ENCODE results near the gene CLPSL2. TPM values are rescaled to one million over a fixed set of nuclear protein-coding genes. Genes with fewer than 3 reads are reported as not detected.
"Not testable (repeated sequence)": the region's sequence is repeated elsewhere in the genome, so short reads cannot be mapped to it uniquely, and the experiment has no call there.

The CLPSL2 gene
- total RNA-seq, 3 donors from 2014 or later, result not detected

DNA sequence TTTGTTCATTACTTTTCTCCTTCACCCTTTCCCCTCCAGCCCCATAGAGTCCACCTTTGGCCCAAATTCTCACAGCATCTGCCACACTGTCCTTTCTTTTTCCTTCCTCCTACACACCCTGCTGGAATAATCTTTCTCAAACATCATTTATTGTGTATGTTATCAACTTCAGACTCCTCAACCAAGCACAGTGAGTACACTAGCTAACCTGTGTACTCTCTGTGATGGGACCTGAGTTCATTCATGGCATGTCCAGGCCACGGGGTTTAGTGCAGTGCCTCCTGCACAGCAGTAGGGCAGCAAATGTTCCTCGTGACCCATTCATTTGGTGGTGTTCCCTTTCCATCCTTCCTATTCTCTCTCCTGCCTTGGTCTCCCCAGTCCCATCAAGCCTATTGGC is 46.7 kb upstream of the CLPSL2 start:
- no peak for TF ChIP-seq CTCF (IDR thresholded peaks at IDR 0.05)
- H3K4me1 ChIP-seq (ENCODE audit: low read depth), result peaks cover 79% of the 10 kb centered on the region
- DNase-seq, result peak; percentile 51 to 63 (median 61)
- no peak overlapping the region for H3K4me3 ChIP-seq
- ATAC-seq, result peak; percentile 1
- intact Hi-C loops (cut with DNase I, micrococcal nuclease), result no loop called here
- H3K36me3 ChIP-seq (ENCODE audit: low read depth), result no peaks in the 10 kb centered on the region
- H3K9me3 ChIP-seq, result no peaks in the 10 kb centered on the region

DNA sequence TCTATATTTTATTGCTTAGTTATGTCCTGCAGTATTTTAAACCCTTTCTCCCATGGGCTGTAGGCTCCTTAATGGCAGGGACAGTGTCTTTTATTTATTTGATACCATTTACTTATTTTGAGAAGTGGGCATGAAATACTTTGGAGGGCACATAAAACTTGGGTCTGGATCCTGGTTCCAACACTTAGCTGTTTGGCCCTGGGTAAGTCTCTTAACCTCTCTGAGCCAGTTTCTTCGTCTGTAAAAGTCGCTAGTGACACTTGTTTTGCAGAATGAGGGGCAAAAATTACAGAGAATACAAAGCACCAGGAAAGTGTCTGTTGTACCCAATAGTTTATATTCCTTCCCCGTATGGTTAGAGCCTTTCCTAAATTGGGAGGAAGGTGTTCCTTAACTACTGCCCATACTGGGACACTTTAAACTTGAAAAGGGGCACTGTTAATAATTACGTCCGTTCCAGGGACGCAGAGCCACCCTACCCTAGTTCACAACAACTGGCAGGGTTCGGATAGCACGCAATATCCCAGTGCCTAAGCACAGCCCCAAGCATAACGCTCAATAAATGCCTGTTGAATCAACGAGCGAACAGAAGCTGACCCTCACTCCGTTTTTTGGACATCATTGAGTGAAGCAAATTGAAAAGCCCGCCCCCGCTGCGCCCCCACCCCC is 45.5 kb upstream of the CLPSL2 start:
- H3K4me1 ChIP-seq (ENCODE audit: low read depth), result peaks cover 70% of the 10 kb centered on the region
- intact Hi-C loops (cut with DNase I, micrococcal nuclease), result no loop called here
- no peak for DNase-seq
- ATAC-seq, result no peak
- peak overlapping the region; percentile 35 for H3K4me3 ChIP-seq
- no peaks in the 10 kb centered on the region for H3K9me3 ChIP-seq
- no peaks in the 10 kb centered on the region for H3K36me3 ChIP-seq (ENCODE audit: low read depth)
- TF ChIP-seq CTCF (IDR thresholded peaks at IDR 0.05), result no peak

GRCh38 chr6:35731414-35731735 is 45.0 kb upstream of the CLPSL2 start:
- H3K4me3 ChIP-seq, result peak overlapping the region; percentile 35
- intact Hi-C loops (cut with DNase I, micrococcal nuclease), result no loop called here
- no peaks in the 10 kb centered on the region for H3K36me3 ChIP-seq (ENCODE audit: low read depth)
- H3K4me1 ChIP-seq (ENCODE audit: low read depth), result peaks cover 70% of the 10 kb centered on the region
- no peak for TF ChIP-seq CTCF (IDR thresholded peaks at IDR 0.05)
- DNase-seq, result peak; percentile 95 to 98 (median 95)
- H3K9me3 ChIP-seq, result no peaks in the 10 kb centered on the region
- ATAC-seq, result peak; percentile 32

DNA sequence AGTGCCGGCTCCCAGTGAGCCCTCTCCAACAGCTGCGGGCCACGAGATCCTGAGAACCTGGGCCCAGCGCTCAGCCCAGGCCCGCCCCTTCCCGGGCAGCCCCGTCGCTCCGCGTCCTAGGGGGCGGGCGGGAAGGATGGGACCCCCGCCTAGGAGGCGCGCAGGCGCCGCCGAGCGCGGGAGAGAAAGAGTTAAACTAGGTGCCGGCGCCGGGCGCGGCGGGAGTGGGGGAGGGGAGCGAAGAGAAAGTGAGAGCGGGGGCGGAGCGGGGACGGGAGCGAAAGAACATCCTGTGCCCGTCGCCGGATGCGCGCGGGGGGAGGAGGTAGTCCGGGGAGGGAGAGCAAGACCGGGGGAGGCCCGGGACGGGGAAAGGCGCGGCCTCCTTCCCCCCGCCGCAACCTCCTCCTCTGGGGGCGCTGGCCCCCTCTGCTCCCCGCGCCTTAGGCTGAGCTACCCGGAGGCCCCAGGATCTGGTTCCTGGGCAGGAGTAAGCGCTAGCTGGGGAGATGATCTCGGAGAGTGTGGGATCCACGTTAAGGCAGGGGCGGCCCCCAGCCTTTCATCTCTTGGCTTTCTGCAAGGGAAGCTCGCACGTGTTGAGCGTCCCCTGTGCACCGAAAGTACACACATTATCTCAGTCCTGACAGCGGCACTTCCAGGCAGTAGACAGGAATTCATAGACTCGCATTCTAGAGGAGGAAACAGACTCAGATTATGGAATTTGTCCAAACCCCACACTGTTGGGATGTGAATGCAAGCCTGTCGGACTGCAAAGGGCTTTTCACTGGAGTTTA is 44.5 kb upstream of the CLPSL2 start:
- intact Hi-C loops (cut with DNase I, micrococcal nuclease), result no loop called here
- peak; percentile 70 for ATAC-seq
- H3K4me1 ChIP-seq (ENCODE audit: low read depth), result peaks cover 67% of the 10 kb centered on the region

DNA sequence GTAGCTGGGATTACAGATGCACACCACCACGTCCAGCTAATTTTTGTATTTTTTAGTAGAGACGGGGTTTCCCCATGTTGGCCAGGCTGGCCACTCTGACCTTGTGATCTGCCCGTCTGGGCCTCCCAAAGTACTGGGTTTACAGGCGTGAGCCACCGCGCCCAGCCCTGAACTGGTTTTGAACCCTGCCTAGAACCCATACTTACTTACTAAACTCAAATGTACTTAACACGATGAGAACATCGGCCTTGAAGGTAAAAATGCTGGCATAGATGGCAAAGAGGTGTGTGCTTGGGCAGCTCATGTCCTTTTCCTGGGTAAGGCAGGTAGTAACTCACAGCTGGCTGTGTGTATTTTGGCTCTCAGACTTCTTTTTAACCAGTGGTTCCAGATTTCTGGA is 42.8 kb upstream of the CLPSL2 start:
- Histone ChIP-seq H3K36me3 (ENCODE audit: low read depth) (no peaks in the 10 kb centered on the region), H3K9me3 (no peaks in the 10 kb centered on the region), H3K4me3 (no peak overlapping the region), H3K4me1 (ENCODE audit: low read depth) (peaks cover 56% of the 10 kb centered on the region)
- intact Hi-C loops (cut with DNase I, micrococcal nuclease), result no loop called here
- ATAC-seq (no peak), DNase-seq (peak in 2 of 3 donors; percentile 23 to 61)
- no peak for TF ChIP-seq CTCF (IDR thresholded peaks at IDR 0.05)

More for the DNA sequence above, 44.5 kb upstream of the CLPSL2 start:
- Histone ChIP-seq H3K4me3 (peak overlapping the region; percentile 35), H3K9me3 (no peaks in the 10 kb centered on the region), H3K36me3 (ENCODE audit: low read depth) (no peaks in the 10 kb centered on the region)
- DNase-seq, result peak; percentile 97 to 99 (median 98)
- TF ChIP-seq CTCF (IDR thresholded peaks at IDR 0.05), result no peak

DNA sequence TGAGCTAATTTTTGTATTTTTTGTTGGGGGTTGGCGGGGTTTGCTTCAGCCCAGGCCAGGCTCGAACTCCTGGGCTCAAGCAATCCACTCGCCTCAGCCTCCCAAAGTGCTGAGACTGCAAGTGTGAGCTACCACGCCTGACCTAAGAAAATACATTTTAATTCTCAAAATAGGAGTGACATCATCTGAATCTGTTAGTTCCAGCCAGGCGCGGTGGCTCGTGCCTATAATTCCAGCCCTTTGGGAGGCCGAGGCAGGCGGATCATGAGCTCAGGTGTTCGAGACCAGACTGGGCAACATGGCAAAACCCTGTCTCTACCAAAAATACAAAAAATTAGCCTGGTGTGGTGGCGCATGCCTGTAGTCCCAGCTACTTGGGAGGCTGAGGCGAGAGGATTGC is 42.1 kb upstream of the CLPSL2 start:
- peaks cover 49% of the 10 kb centered on the region for H3K4me1 ChIP-seq (ENCODE audit: low read depth)
- DNase-seq; intact Hi-C loops (cut with DNase I, micrococcal nuclease); H3K36me3 ChIP-seq (ENCODE audit: low read depth); H3K9me3 ChIP-seq; ATAC-seq; H3K4me3 ChIP-seq: not testable (repeated sequence)
